Measurements from ENCODE around the gene SLC9A4.

DNA sequence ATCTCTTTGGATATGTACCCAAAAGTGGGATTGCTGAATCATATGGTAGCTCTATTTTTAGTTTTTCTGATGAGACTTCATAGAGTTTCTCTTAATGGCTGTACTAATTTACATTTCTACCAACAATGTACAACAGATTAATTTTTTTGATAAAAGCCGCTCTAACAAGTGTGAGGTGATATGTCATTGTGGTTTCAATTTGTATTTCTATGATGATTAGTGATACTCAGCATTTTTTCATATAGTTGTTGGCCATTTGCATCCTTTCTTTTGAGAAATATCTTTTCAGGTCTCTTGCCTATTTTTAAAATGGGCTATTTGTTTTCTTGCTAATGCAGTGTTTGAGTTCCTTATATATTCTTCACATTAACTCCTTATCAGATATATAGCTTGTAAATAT is 45.8 kb upstream of the SLC9A4 start:
- TF ChIP-seq, protein P1, sequence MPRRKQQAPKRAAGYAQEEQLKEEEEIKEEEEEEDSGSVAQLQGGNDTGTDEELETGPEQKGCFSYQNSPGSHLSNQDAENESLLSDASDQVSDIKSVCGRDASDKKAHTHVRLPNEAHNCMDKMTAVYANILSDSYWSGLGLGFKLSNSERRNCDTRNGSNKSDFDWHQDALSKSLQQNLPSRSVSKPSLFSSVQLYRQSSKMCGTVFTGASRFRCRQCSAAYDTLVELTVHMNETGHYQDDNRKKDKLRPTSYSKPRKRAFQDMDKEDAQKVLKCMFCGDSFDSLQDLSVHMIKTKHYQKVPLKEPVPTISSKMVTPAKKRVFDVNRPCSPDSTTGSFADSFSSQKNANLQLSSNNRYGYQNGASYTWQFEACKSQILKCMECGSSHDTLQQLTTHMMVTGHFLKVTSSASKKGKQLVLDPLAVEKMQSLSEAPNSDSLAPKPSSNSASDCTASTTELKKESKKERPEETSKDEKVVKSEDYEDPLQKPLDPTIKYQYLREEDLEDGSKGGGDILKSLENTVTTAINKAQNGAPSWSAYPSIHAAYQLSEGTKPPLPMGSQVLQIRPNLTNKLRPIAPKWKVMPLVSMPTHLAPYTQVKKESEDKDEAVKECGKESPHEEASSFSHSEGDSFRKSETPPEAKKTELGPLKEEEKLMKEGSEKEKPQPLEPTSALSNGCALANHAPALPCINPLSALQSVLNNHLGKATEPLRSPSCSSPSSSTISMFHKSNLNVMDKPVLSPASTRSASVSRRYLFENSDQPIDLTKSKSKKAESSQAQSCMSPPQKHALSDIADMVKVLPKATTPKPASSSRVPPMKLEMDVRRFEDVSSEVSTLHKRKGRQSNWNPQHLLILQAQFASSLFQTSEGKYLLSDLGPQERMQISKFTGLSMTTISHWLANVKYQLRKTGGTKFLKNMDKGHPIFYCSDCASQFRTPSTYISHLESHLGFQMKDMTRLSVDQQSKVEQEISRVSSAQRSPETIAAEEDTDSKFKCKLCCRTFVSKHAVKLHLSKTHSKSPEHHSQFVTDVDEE (CRISPR knock-in tag; IDR thresholded peaks at IDR 0.05) = no peak
- TF ChIP-seq TCF4 (CRISPR knock-in tag; IDR thresholded peaks at IDR 0.05; ENCODE audit: borderline replicate concordance) = no peak
- TF ChIP-seq ARNTL (CRISPR knock-in tag; IDR thresholded peaks at IDR 0.05; ENCODE audit: borderline replicate concordance, low read depth) = no peak
- TF ChIP-seq ZFP30 (CRISPR knock-in tag; IDR thresholded peaks at IDR 0.05) = no peak
- TF ChIP-seq, protein P2, sequence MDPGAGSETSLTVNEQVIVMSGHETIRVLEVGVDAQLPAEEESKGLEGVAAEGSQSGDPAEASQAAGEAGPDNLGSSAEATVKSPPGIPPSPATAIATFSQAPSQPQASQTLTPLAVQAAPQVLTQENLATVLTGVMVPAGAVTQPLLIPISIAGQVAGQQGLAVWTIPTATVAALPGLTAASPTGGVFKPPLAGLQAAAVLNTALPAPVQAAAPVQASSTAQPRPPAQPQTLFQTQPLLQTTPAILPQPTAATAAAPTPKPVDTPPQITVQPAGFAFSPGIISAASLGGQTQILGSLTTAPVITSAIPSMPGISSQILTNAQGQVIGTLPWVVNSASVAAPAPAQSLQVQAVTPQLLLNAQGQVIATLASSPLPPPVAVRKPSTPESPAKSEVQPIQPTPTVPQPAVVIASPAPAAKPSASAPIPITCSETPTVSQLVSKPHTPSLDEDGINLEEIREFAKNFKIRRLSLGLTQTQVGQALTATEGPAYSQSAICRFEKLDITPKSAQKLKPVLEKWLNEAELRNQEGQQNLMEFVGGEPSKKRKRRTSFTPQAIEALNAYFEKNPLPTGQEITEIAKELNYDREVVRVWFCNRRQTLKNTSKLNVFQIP (CRISPR knock-in tag; IDR thresholded peaks at IDR 0.05; ENCODE audit: borderline replicate concordance, low read depth) = no peak
- TF ChIP-seq RARB (CRISPR knock-in tag; IDR thresholded peaks at IDR 0.05) = no peak
- TF ChIP-seq TOX (CRISPR knock-in tag; IDR thresholded peaks at IDR 0.05; ENCODE audit: borderline replicate concordance) = no peak
- TF ChIP-seq ZFP3 (CRISPR knock-in tag; IDR thresholded peaks at IDR 0.05) = no peak
- TF ChIP-seq BACH2 (CRISPR knock-in tag; IDR thresholded peaks at IDR 0.05; ENCODE audit: borderline replicate concordance) = no peak
- TF ChIP-seq, protein P3, sequence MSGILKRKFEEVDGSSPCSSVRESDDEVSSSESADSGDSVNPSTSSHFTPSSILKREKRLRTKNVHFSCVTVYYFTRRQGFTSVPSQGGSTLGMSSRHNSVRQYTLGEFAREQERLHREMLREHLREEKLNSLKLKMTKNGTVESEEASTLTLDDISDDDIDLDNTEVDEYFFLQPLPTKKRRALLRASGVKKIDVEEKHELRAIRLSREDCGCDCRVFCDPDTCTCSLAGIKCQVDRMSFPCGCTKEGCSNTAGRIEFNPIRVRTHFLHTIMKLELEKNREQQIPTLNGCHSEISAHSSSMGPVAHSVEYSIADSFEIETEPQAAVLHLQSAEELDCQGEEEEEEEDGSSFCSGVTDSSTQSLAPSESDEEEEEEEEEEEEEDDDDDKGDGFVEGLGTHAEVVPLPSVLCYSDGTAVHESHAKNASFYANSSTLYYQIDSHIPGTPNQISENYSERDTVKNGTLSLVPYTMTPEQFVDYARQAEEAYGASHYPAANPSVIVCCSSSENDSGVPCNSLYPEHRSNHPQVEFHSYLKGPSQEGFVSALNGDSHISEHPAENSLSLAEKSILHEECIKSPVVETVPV (CRISPR knock-in tag; IDR thresholded peaks at IDR 0.05) = no peak
- TF ChIP-seq OSR1 (CRISPR knock-in tag; IDR thresholded peaks at IDR 0.05) = no peak
